ENCODE measurements around the gene HIBCH. TPM values are rescaled to one million over a fixed set of nuclear protein-coding genes. Genes with fewer than 3 reads are reported as not detected.

Gene HIBCH
- polyA plus RNA-seq, 1 of the 3 experiments (the other 2 are of a cell fraction), result 8.4 TPM

DNA sequence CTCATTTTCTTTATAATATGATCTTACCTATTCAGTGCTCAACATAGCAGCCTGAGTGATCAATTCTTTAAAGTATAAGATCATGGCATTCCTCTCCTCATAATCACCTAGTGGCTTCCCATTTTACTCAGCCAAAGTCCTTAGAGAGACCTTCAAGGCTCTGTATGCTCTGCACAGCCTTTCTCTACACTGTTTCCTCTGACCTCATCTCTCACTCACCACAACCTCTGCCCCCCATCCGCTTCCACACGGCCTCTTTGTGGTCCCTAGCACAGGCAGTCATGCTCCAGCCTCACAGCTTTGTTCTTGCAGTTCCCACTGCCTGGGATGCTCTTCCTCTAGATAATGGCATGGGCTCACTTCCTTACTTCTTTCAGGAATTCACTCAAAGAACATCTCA lies 109.2 kb downstream of the HIBCH start:
- Histone ChIP-seq H3K27ac (ENCODE audit: low read depth in 2 of 2, low read length in 1 of 2) (no peak overlapping the region), H3K27me3 (ENCODE audit: insufficient read depth) (no peaks in the 10 kb centered on the region), H2AFZ (ENCODE audit: low read depth) (no peak overlapping the region), H3K9ac (no peak overlapping the region), H3K4me3 (ENCODE audit: low read depth in 2 of 2, low read length in 1 of 2) (no peak overlapping the region), H4K20me1 (ENCODE audit: insufficient read depth) (no peaks in the 10 kb centered on the region), H3F3A (replicated peaks; ENCODE audit: insufficient read depth) (no peaks in the 10 kb centered on the region), H3K4me2 (no peak overlapping the region), H3K9me3 (no peaks in the 10 kb centered on the region), H3K4me1 (ENCODE audit: control insufficient read depth in 1 of 2, insufficient read depth in 2 of 2, low read depth in 1 of 2, low read length in 1 of 2) (peaks cover 0 to 3% of the 10 kb centered on the region in 2 experiments; a peak in 1 of 4 replicates), H3K36me3 (replicated peaks in 1 of 2; ENCODE audit: control insufficient read depth in 1 of 2, insufficient read depth in 2 of 2, low read length in 1 of 2) (peaks cover 6 to 20% of the 10 kb centered on the region in 2 experiments), H3K9me2 (no peaks in the 10 kb centered on the region), H3K79me2 (ENCODE audit: insufficient read depth) (no peaks in the 10 kb centered on the region)
- TF ChIP-seq, protein P1, sequence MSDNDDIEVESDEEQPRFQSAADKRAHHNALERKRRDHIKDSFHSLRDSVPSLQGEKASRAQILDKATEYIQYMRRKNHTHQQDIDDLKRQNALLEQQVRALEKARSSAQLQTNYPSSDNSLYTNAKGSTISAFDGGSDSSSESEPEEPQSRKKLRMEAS (IDR thresholded peaks at IDR 0.05; ENCODE audit: low read depth), result no peak
- TF ChIP-seq USF1 (IDR thresholded peaks at IDR 0.05; ENCODE audit: borderline replicate concordance, low read depth) (no peak), MXI1 (IDR thresholded peaks at IDR 0.05; ENCODE audit: low read depth, low read length) (no peak)
- WGBS (ENCODE audit: low lambda C conversion rate), result 90% methylated on average over 2 of the region's 2 CpGs
- ChIA-PET POLR2A (no interaction called here), CTCF (no interaction called here)
- no peak for DNase-seq

DNA sequence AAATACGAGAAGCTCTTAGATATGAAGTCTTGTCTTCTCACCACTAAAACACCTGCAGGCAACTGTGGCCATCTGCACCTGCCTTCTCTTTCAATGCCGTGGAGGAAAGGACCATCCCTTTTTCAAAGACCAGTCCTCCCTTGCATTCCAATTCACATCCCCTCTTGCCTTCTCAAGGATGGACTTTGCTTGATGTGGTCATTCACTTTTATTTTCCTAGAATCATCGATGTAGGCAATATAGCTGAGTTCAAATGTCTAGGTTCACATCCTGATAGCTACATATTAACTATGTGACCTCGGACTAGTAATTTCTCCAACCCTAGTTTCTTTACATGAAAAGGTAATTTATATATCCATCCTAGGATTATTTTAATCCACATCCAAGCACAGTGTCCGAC lies 110.1 kb downstream of the HIBCH start:
- H3K9ac ChIP-seq, result no peak overlapping the region
- H3K4me2 ChIP-seq, result no peak overlapping the region
- TF ChIP-seq, protein P1 (IDR thresholded peaks at IDR 0.05; ENCODE audit: low read depth), result no peak
- no peak for TF ChIP-seq RAD21 (IDR thresholded peaks at IDR 0.05; ENCODE audit: low read length)
- TF ChIP-seq, protein P2, sequence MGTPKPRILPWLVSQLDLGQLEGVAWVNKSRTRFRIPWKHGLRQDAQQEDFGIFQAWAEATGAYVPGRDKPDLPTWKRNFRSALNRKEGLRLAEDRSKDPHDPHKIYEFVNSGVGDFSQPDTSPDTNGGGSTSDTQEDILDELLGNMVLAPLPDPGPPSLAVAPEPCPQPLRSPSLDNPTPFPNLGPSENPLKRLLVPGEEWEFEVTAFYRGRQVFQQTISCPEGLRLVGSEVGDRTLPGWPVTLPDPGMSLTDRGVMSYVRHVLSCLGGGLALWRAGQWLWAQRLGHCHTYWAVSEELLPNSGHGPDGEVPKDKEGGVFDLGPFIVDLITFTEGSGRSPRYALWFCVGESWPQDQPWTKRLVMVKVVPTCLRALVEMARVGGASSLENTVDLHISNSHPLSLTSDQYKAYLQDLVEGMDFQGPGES (IDR thresholded peaks at IDR 0.05; ENCODE audit: low read depth, low read length), result no peak
- no peak for TF ChIP-seq FOSL2 (IDR thresholded peaks at IDR 0.05; ENCODE audit: borderline replicate concordance, low read depth)
- TF ChIP-seq GATA2 (CRISPR knock-in tag; IDR thresholded peaks at IDR 0.05), result no peak
- TF ChIP-seq TEAD4 (IDR thresholded peaks at IDR 0.05; ENCODE audit: borderline replicate concordance, insufficient read depth), result no peak
- no peak for TF ChIP-seq ELF1 (IDR thresholded peaks at IDR 0.05)
- no peak for TF ChIP-seq NRF1 (IDR thresholded peaks at IDR 0.05; ENCODE audit: low read depth, low read length)
- no peak for TF ChIP-seq TCF12 (IDR thresholded peaks at IDR 0.05)
- TF ChIP-seq NFIC (IDR thresholded peaks at IDR 0.05; ENCODE audit: borderline replicate concordance), result no peak
- TF ChIP-seq SMC3 (IDR thresholded peaks at IDR 0.05; ENCODE audit: low read depth, low read length), result no peak
- TF ChIP-seq EP300 (IDR thresholded peaks at IDR 0.05; ENCODE audit: borderline replicate concordance in 1 of 2, low read depth in 1 of 2, low read length in 1 of 2), result no peak
- no peak for TF ChIP-seq YY1 (IDR thresholded peaks at IDR 0.05; ENCODE audit: low read depth)
- TF ChIP-seq SIN3A (IDR thresholded peaks at IDR 0.05; ENCODE audit: borderline replicate concordance, low read depth, low read length), result no peak
- no peak for TF ChIP-seq REST (IDR thresholded peaks at IDR 0.05; ENCODE audit: low read depth, low read length)
- no peaks in the 10 kb centered on the region for H3K27me3 ChIP-seq (ENCODE audit: insufficient read depth)
- WGBS (ENCODE audit: low lambda C conversion rate), result 98% methylated on average over 5 of the region's 5 CpGs
- H3K36me3 ChIP-seq (replicated peaks in 1 of 2; ENCODE audit: control insufficient read depth in 1 of 2, insufficient read depth in 2 of 2, low read length in 1 of 2), result peaks cover 10 to 26% of the 10 kb centered on the region in 2 experiments
- DNase-seq, result no peak
- H3K79me2 ChIP-seq (ENCODE audit: insufficient read depth), result no peaks in the 10 kb centered on the region
- no peaks in the 10 kb centered on the region for H3F3A ChIP-seq (replicated peaks; ENCODE audit: insufficient read depth)
- H3K9me3 ChIP-seq, result no peaks in the 10 kb centered on the region
- no peak overlapping the region for H3K27ac ChIP-seq (ENCODE audit: low read depth in 2 of 2, low read length in 1 of 2)
- no peak overlapping the region for H2AFZ ChIP-seq (ENCODE audit: low read depth)
- H3K4me1 ChIP-seq (ENCODE audit: control insufficient read depth in 1 of 2, insufficient read depth in 2 of 2, low read depth in 1 of 2, low read length in 1 of 2), result no peaks in the 10 kb centered on the region; a peak in 1 of 4 replicates
- H4K20me1 ChIP-seq (ENCODE audit: insufficient read depth), result no peaks in the 10 kb centered on the region
- ChIA-PET POLR2A (no interaction called here), CTCF (no interaction called here)
- H3K4me3 ChIP-seq (ENCODE audit: low read depth in 2 of 2, low read length in 1 of 2), result no peak overlapping the region
- H3K9me2 ChIP-seq, result no peaks in the 10 kb centered on the region

All from SK-N-SH (cell line).